Adipose tissue (tissue), 3 donors: ENCODE data around the gene SEMA5A. TPM values are rescaled to one million over a fixed set of nuclear protein-coding genes. Genes with fewer than 3 reads are reported as not detected.

Source experiments
- H3K27ac ChIP-seq: one replicate; pipeline ENCODE4 v1.5.1; 2013; ENCODE audit warnings: low read depth, low read length
- WGBS, 3 donors: extraction: QIAGEN DNeasy Blood & Tissue Kit; methylation state at CpG; one replicate each; pipeline ENCODE4 v1.1.7; 2013; 5-methylcytosine and 5-hydroxymethylcytosine counted together
- polyA plus RNA-seq, 3 donors: library from polyadenylated mRNA; stranded (reverse); fragments of 200-250 nt; gene quantifications; one replicate each; pipeline ENCODE4 v1.2.3, GENCODE V29; 2013
- donor health status: healthy with polysubstance abuse.
- donor health status: Bipolar disorder and iron deficiency.
- donor health status: healthy.

SEMA5A gene
- polyA plus RNA-seq, 3 donors, result 0.70 to 1.5 (median 1.2) TPM

DNA sequence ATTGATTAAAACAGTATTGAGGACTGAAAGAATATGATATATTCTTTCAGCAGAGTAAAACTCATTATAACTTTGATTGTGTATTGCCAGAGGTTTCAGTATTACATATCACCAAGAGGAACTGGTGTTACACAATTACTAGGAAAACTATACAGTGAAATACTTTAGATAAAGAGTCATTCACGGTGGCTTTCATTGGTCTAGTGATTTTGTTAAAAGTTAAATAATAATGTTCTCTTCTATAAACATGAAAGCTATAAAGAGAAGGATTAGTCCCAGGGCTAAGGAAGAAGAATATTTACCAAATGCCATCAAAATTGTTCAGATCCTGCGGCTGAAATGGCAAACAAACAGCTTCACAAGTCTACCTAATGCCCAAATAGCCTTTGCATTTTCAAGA is 306.2 kb downstream of the SEMA5A start:
- WGBS, 3 donors, result 55 to 67% (median 59%) methylated on average over 2 of the region's 2 CpGs
- no peak overlapping the region for H3K27ac ChIP-seq

DNA sequence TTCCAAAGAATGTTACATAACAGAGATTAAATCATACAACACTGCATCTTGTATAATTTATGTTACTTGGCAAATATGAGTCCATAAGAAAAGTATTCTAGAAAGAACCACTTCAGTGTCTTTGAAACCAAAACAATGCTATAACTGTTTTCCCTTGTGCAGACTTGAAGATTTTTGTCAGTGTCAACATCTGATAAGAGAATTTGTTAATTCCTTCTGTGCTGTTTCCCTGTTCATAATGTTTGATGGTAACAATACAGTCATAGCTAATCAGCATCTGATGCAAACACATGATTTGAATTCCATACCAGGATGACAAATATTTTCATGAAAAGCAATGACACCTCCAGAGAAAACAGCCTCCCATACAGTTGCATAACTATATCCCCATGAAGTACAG is 306.8 kb downstream of the SEMA5A start:
- H3K27ac ChIP-seq, result no peak overlapping the region

DNA sequence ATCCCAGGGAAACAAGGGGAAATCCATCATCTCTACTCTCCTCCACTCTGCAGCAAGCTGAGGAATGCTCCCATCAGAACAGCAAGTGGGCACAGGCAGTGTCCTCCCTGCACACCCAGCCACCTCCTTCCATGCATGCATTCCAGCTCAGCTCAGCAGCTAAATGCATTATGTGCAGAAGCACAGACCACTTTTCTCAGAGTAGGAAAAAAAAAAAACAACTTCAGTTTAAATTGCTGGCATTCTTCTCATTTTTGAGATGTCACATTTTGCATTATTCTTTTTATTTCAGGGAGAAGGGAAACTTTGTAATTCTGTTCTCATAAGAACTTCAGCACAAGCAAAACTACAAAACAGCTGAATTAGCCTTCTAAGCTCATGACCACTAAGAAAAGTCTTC is 312.2 kb downstream of the SEMA5A start:
- H3K27ac ChIP-seq, result no peak overlapping the region

DNA sequence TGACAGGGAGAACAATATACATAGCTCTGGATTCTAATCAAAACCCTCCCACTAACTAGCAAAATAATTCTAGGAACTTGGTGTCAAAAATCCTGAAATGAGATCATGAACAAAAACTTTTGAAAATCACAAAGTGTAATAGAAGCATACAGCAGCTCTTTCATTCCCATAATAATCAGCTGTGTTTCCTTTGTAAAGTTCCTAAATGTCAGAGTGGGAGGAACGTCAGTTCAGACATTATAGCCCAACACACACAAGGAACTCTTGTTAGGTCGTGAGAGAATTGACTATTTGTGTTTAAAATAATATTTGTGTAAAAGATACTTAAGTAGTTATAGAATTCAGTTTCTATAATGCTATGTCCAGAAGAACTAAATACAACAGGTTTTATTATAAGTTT is 312.8 kb downstream of the SEMA5A start:
- WGBS, 3 donors, result 40 to 65% (median 49%) methylated on average over 2 of the region's 2 CpGs
- no peak overlapping the region for H3K27ac ChIP-seq

DNA sequence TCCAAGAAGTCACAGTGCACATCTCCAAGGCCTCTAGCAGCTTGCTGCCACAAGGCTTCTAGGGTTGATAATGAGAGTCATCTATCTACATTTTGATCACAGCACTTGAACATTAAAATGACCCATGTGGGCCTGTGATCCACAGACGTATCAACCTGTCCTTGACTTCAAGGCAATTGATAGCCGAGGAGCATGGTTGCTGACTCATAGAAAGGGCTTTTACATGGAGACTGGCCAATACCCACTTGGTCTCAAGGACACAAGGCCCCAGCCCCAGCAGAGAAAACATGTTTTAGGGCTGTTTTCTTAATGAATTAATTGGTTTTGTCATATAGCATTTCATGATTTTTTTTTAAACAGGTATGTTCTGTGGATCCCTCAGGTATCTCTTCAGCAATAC is 314.0 kb downstream of the SEMA5A start:
- WGBS, 3 donors, result 35 to 88% (median 87%) methylated on average over 2 of the region's 2 CpGs
- H3K27ac ChIP-seq, result no peak overlapping the region

DNA sequence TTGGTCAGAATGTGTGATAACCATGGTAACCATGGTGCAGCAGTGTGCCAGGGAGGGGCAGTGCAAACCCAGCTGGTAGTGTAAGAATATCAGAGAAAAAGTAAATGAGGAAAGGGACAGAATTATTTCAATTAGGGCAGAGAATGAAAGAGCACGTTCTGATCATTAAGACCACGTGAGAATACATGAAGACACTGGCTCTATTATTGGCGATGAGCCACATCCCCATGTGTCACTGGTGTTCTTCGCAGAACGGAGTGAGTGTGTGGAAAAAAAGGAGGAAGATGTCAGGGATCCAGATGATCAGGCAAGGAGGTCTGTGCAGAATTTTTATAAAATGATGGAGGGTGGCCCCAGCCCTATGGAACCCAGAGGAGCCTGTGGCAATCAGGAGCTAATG is 315.5 kb downstream of the SEMA5A start:
- H3K27ac ChIP-seq, result no peak overlapping the region
- WGBS, 3 donors, result 71 to 90% (median 87%) methylated on average over 5 of the region's 5 CpGs

DNA sequence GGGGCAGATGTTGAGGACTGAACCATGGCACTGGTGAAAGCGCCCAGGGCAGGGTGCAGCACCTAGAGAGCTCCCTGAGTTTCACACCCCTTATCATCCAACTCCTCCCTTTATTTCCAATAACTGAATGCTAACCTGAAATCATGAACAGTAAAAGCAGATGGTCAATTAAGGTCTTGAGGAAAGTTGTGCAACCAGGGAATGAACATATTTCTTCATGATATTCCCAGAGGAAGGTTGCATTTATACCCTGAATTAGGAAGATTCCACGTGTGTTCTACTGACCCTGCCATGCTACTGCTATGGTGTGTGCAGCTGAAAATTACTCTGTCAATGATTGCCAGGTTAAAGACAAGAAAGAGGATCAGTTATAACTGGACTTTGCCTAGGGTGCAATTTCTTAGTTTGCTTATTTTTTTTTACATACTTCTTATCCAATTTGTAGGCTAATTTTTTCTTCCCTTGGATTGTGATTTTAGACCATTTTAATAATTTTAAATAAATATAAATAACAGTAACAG is 319.8 kb downstream of the SEMA5A start:
- no peak overlapping the region for H3K27ac ChIP-seq
- WGBS, 3 donors, result 71 to 78% (median 77%) methylated on average over 2 of the region's 2 CpGs

DNA sequence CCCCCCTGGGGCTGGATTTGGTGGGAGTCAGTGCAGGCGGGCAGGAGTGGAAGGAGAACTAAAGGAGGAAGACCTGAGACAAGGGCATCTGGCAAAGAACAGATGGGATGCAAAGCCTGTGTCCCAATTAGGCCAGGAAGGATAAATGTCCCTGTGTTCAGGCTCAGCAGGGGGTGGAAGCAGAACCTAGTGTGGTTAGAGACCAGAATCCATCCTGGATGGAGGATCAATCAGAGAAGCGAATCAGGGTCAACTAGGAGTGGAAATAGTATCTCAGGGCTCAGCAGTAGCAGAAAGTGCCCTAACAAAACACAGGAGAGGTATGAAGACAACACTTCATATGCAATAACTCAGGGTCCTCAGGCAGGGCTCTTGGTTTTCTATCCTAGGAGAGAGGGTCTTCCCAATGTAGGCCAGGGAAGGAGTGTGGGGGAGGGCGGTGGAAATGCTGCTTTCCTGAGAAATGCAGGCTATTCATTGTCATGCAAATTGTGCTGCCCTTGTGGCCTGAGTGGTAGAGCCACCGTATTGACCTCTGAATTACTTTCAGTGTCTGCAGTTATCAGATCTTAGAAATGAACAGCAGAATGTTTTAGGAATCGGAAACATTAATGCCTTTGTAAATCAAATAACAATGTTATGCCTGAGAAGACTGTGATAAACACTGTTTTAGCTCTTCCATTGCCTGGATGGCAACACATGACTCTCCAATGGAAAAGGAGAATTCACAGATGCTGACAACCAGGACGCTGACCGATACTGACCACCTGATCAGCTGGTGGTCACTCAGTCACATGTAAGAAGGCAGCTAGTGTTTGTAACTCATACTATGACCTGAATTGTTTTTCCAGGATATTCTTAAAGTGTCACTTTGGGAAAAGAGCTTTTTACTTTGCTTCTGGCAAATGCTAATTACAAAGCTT is 323.6 kb downstream of the SEMA5A start:
- WGBS, 3 donors, result 72 to 80% (median 77%) methylated on average over 7 of the region's 7 CpGs

DNA sequence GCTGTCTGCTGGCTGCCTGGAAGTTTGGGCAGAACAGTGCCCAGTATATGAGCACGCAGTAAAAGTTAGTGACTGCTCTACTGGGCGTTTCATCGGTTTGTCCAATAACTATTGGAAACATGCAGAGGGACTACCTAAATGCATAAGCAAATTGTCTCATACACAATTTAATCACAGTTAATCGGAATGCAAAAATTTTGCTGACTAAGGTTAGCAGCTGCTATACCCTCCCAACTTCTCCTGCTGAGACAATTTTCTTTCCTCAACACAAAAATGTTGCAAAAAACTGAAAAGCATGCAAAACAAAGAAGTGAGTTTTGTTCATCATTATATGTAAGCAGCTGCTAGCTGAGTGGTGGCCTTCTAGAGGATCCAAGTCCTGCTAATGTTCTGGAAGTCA is 327.5 kb downstream of the SEMA5A start:
- H3K27ac ChIP-seq, result no peak overlapping the region
- WGBS, 3 donors, result 84 to 97% (median 94%) methylated on average over 4 of the region's 4 CpGs

More for the DNA sequence above, 323.6 kb downstream of the SEMA5A start:
- H3K27ac ChIP-seq, result no peak overlapping the region

DNA sequence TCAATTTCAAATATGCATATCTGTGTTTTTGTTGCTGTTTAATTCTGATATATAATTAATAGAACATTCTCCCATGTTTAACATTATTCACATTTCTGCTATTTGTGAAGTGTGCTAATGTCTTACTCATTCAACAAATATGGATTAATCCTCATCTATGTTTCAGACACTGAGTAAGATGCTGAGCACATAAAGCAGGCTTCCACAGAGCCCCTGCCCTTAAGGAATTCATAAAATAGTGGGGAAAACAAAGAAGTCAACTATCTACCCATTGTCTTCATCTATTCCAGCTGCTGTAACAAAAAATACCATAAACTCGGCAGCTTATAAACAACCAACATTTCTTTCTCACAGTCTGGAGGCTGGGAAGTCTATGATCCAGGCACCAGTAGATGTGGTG is 333.3 kb downstream of the SEMA5A start:
- 45 to 97% (median 93%) methylated on average over 1 of the region's 1 CpG for WGBS, 3 donors
- H3K27ac ChIP-seq, result no peak overlapping the region

DNA sequence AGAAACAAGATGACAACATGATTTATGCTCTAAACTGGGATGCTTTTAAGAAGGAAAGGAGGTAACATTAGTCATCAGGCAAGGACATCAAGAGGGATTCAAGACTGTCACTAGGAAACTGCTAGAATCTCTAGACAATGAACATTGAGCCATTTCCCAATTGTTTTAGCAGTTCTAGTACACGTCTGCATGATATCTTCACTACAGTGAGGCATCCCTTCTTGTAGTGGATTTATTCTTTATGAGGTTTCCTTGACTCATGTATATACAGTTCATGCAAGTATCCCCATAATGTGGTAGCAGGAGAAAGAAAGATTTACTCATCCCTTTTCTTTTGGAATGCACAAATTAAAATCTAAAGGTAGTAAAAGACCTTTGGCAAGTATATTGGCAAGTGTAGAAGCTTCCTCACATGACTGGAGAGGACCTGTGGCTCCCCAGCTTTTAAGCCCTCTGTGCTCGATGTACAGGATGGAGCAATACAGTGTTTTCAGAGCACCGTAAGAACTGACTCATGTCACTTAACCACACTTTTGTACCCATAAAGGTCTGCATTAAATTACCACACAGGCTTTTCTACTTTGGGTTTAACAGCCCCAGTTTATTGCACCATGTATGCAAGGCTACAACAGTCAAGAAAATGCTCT is 335.9 kb downstream of the SEMA5A start:
- H3K27ac ChIP-seq, result no peak overlapping the region
- WGBS, 3 donors, result 69 to 89% (median 81%) methylated on average over 3 of the region's 3 CpGs

DNA sequence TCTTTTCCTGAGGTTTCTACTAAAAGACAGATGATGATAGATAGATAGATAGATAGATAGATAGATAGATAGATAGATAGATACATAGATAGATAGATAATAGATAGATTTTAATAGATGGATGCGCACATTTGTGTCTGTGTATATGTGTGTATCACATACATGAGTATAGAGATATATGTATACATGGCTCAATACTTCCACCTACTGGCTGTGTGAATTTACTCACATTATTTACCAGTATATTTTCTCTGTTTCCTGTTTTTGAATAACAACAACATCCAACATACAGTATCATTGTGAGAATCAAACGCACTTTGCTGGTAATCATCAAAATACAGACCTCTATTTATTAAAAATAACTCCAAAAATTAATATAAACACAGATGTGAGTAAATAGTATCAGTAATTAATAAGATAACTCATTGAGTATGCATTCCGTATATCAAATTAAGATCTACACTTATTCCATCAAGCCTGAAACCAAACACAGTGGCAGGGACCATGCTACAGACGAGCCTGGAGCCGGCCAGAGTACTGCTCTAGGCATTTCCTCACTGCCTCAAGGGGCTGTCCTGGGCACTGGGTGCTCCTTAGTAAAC is 338.0 kb downstream of the SEMA5A start:
- WGBS, 3 donors, result 37 to 45% (median 43%) methylated on average over 5 of the region's 5 CpGs
- no peak overlapping the region for H3K27ac ChIP-seq

DNA sequence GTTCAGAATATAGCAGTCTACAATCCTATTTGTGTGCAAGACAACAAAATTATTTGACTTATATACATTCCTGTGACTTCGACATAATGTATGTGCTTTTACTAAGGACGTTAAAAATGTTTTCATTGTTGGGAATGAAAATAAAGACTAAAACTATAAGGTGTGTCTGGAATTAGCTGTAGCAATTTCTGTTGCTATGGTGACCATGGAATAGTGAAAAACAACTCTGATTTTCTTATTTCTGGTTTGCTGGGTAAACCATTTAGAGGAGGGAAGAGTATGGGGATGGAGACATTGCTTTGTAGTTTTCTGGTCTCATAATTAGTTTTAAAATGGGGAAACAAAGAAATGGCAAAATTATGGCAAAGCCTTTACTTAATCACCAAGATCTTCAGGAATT is 343.2 kb downstream of the SEMA5A start:
- H3K27ac ChIP-seq, result no peak overlapping the region
- 79 to 84% (median 81%) methylated on average over 2 of the region's 2 CpGs for WGBS, 3 donors

DNA sequence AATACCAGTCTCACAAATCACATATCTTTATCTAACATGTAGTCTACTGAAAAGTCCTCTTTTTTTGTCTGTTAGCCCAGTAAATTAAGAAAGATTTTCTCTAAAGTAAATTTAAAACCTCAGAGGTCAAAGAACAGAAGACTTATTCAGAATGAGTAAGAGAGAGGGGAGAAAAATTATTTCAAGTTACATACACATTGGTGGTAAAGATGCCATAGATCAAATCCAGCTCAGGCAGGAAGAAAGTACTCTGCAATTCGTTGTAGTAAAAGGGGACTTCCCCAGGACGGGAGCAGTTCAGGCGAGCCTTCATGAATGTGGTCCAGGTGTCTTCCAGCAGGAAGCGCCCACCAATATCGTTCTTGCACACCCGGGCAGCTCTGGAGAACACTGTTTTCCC is 344.1 kb downstream of the SEMA5A start:
- WGBS, 3 donors, result 71 to 84% (median 83%) methylated on average over 6 of the region's 6 CpGs
- H3K27ac ChIP-seq, result no peak overlapping the region

DNA sequence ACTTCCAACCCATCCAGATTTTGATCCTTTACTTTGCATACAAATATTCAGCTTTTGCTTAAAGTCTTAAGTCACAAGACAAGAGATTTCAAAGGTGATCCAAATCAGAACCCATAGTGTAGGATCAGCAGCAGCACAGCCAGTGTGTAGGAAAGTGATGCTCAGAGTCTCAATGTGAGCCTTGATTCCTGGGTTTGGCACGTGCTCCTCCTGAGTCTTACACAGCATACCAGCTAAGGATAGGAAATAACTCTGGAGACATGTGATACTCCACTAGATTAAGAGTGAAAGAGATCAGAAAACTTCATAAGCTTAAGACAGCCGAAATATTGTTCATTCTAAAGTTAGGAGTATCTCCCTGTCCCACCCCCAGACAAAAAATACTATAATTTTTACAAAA is 344.9 kb downstream of the SEMA5A start:
- no peak overlapping the region for H3K27ac ChIP-seq
- WGBS, 3 donors, result 78 to 90% (median 86%) methylated on average over 2 of the region's 2 CpGs

DNA sequence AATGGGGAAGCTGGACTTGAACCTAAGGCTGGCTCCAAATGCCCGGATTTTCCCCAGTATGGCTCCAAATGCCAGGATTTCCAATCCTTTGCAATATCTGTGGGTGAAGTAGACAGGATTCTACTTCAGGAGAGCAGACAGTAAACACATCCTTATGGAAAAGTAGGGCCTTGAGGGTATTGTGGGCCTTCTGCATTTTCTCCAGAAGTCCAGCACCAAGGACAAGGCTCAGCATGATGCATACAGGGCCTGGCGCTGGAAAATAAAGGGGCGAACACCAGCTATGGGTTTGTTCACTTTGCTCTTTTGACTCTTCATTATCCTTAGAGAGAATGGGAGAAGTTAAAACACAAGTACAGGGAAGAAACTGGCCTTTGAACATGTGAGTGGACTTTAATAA is 347.5 kb downstream of the SEMA5A start:
- H3K27ac ChIP-seq, result no peak overlapping the region
- 80 to 94% (median 91%) methylated on average over 3 of the region's 3 CpGs for WGBS, 3 donors

DNA sequence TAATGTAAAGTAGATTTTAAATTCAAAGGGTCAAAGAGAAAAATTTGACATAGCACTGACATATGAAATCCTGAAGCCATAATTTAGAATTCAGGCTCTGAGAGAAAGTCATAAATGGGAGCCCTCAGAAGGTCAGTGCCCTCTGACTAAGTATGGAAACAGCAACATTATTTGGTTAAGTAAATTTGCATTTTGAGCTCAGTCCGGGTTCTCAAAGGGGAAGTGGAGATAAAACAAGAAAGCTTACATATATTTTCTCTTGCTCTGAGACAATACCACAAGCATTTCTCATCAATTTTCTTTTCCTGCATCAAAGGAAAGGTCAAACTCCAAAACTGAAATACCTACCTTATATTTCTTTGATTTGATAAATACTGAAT is 348.0 kb downstream of the SEMA5A start:
- 14 to 42% (median 26%) methylated on average over 1 of the region's 1 CpG for WGBS, 3 donors
- no peak overlapping the region for H3K27ac ChIP-seq

DNA sequence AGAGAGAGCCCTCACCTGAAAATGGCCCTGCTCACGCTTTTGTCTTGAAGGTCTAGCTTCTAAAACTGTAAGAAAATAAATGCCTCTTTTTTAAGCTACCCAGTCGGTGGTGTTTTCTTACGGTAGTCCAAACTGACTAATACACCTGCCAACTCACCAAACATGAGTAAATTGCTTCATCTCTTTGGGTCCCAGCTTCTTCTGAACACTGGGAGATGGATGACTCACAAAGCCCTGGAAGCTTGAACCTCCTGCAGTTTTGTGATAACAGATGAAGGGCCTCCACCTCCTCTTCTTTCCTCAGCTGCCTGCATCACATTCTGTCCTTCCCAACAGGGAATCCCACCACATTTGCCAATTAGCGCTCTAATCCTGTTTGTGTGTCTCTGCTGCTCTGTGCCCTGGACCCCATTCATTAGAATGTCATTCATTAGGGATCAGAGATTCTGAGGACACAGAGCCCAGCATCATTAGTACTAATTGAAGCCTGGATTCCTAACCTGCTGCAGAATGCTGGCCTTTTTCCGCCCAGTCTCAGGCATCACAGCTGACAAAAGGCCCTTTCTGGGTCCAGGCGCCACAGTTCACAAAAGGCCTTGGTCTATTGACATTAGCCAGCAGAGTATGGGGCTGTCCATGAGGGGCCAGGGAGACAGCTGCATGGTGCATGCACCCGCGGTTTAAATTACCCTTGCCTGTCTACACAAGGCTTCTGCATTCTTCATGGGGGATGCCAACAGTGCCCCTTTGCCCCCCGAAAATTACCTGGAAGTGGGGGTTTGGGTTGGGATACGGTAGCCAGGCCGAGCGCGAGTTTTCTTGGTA is 349.3 kb downstream of the SEMA5A start:
- WGBS, 3 donors, result 88 to 94% (median 91%) methylated on average over 13 of the region's 13 CpGs

DNA sequence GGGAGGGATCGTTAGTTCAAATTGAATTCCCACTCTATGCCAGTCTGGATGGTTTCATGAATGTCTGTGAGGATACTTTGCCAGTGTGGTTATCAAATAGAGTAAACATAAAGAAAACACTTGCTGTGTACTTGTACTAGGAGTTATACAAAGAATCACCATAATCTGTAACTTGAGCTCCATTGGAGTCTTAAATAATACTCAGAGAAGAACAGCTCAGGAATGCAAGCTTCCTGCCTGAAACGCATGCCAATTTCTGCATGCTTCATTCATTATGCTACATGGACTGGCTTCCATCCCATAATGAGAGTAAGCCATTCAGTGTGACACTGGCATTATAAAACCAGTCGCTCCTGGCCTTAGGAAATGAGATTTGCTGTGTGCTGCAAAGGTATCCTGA is 351.4 kb downstream of the SEMA5A start:
- no peak overlapping the region for H3K27ac ChIP-seq
- WGBS, 3 donors, result 28 to 45% (median 31%) methylated on average over 3 of the region's 3 CpGs

More for the DNA sequence above, 349.3 kb downstream of the SEMA5A start:
- no peak overlapping the region for H3K27ac ChIP-seq
